ENCODE data around the gene ETV4.

GRCh38 chr17:43552229-43552837 is 6.2 kb upstream of the ETV4 start:
- TF ChIP-seq CTCF (IDR thresholded peaks at IDR 0.05) (no peak), POLR2A (IDR thresholded peaks at IDR 0.05) (no peak)
